HepG2 (cell line): Measurements from ENCODE around the gene ELP4. TPM values are rescaled to one million over a fixed set of nuclear protein-coding genes. Genes with fewer than 3 reads are reported as not detected.
A peak's percentile ranks its signal among the peaks of the same experiment; 100 is the strongest.

Experiments
- ATAC-seq: fragments of 200-7000 bp; cut with Tn5 transposase; 3 replicates; pipeline ENCODE4 v1.9.1; 2020; ENCODE audit warnings: mild to moderate bottlenecking, moderate library complexity
- BruUV-seq: library from RNA; stranded (reverse); fragments of 400-500 nt; replicated peaks from 2 replicates; lab custom pipeline; 2021; lab: Mats Ljungman, UMichigan
- CTCF ChIA-PET: fragments of 300-600 bp; formaldehyde crosslinking; extraction: SDS; loops from one replicate; lab custom pipeline; 2021; ENCODE audit warnings: low total read pairs, inconsistent platforms, low intra/inter-chr PET ratio; lab: Yijun Ruan, JAX
- POLR2A ChIA-PET: fragments of 350-600 bp; sonication (Branson Sonifier 250); formaldehyde crosslinking; loops from one replicate; lab custom pipeline; 2020; ENCODE audit warnings: antibody characterized with exemption, inconsistent platforms; lab: Yijun Ruan, JAX
- DNase-seq: peaks from one replicate; pipeline ENCODE4 v3.0.0-alpha.2; 2015; ENCODE audit warnings: low spot score
- FAIRE-seq: peaks from 3 replicates; lab custom pipeline; 2011; peaks lifted over from hg19 to GRCh38; lab: Jason Lieb, UNC
- H2AFZ ChIP-seq: one replicate; pipeline ENCODE4 v1.6.1; 2011; ENCODE audit warnings: low read length, inconsistent platforms
- H3K27ac ChIP-seq: fragments of 300-600 bp; 3 replicates; pipeline ENCODE4 v1.8.0; 2011; ENCODE audit warnings: mixed run types, mild to moderate bottlenecking, mixed read lengths, low read length, inconsistent platforms; ENCODE audit not compliant: insufficient read depth; ENCODE audit errors: extremely low read length
- H3K27me3 ChIP-seq, 2 experiments: fragments of 200-600 bp in 1 of 2; 2 replicates in 1 of 2; 3 replicates in 1 of 2; pipeline versions ENCODE4 v1.6.0 to v1.8.0; 2011; ENCODE audit warnings: low read length in 2 of 2, mild to moderate bottlenecking in 2 of 2, moderate library complexity in 2 of 2, inconsistent platforms in 1 of 2; ENCODE audit not compliant: insufficient read depth in 2 of 2, control insufficient read depth in 1 of 2
- H3K36me3 ChIP-seq, 2 experiments: fragments of 200-600 bp in 1 of 2; replicated peaks in 1 of 2; 2 replicates in 1 of 2; 3 replicates in 1 of 2; pipeline versions ENCODE4 v1.5.1 to v1.8.0; 2011; ENCODE audit warnings: low read length in 2 of 2, inconsistent platforms in 1 of 2; ENCODE audit not compliant: insufficient read depth in 2 of 2, control insufficient read depth in 1 of 2
- H3K4me1 ChIP-seq: 2 replicates; pipeline ENCODE4 v1.5.1; 2012; ENCODE audit warnings: low read length, inconsistent platforms; ENCODE audit not compliant: insufficient read depth
- H3K4me2 ChIP-seq: 2 replicates; pipeline ENCODE4 v1.6.0; 2011; ENCODE audit warnings: low read depth, low read length, inconsistent platforms
- H3K4me3 ChIP-seq, 3 experiments: fragments of 200-600 bp in 1 of 3; sonication (generic), shearing (Covaris generic) in 1 of 3; replicated peaks in 1 of 3; 2 replicates each; pipeline ENCODE4 v1.5.1; 2011 to 2016; ENCODE audit warnings: low read length in 3 of 3, inconsistent platforms in 2 of 3, low read depth in 2 of 3, mild to moderate bottlenecking in 2 of 3, control low read depth in 1 of 3, mixed read lengths in 1 of 3; ENCODE audit not compliant: insufficient read depth in 1 of 3
- H3K79me2 ChIP-seq: one replicate; pipeline ENCODE4 v1.6.1; 2011; ENCODE audit warnings: low read length, inconsistent platforms; ENCODE audit not compliant: insufficient read depth
- H3K9ac ChIP-seq: 2 replicates; pipeline ENCODE4 v1.6.0; 2011; ENCODE audit warnings: mild to moderate bottlenecking, low read depth, low read length, inconsistent platforms; ENCODE audit not compliant: insufficient read depth
- H3K9me3 ChIP-seq: 2 replicates; pipeline ENCODE4 v1.5.1; 2012; ENCODE audit warnings: mild to moderate bottlenecking, low read length
- H4K20me1 ChIP-seq: 2 replicates; pipeline ENCODE4 v1.6.0; 2011; ENCODE audit warnings: inconsistent platforms, mild to moderate bottlenecking, low read length, moderate library complexity; ENCODE audit not compliant: insufficient read depth
- AHR ChIP-seq: IDR thresholded peaks from 2 replicates; pipeline ENCODE4 v1.6.1; 2018; ENCODE audit warnings: missing genetic modification reagents, missing compliant biosample characterization
- DPF2 ChIP-seq: sonication (generic); formaldehyde crosslinking; IDR thresholded peaks from 2 replicates; pipeline ENCODE4 v1.4.0; 2020; ENCODE audit warnings: mild to moderate bottlenecking, low read depth, missing genetic modification reagents, borderline replicate concordance
- FOXO1 ChIP-seq: sonication (generic); formaldehyde crosslinking; IDR thresholded peaks from 2 replicates; pipeline ENCODE4 v1.4.0; 2020; ENCODE audit warnings: missing genetic modification reagents
- FOXO4 ChIP-seq: sonication (generic); formaldehyde crosslinking; conservative IDR thresholded peaks from 2 replicates; pipeline ENCODE4 v1.8.1; 2023; ENCODE audit warnings: missing genetic modification reagents
- HIVEP1 ChIP-seq: sonication (generic); formaldehyde crosslinking; IDR thresholded peaks from 2 replicates; pipeline ENCODE4 v1.4.0; 2020; ENCODE audit warnings: mild to moderate bottlenecking, missing genetic modification reagents
- JUN ChIP-seq: sonication (generic); formaldehyde crosslinking; IDR thresholded peaks from 2 replicates; pipeline ENCODE4 v1.4.0; 2020; ENCODE audit warnings: mild to moderate bottlenecking, missing genetic modification reagents
- MAFF ChIP-seq: IDR thresholded peaks from 2 replicates; pipeline ENCODE4 v1.6.1; 2011; ENCODE audit warnings: low read depth, low read length, improper control_type of control experiment
- MAFK ChIP-seq, 2 experiments: IDR thresholded peaks in 1 of 2; conservative IDR thresholded peaks in 1 of 2; 2 replicates each; pipeline ENCODE4 v1.6.1; 2011; ENCODE audit warnings: improper control_type of control experiment in 2 of 2, low read length in 2 of 2
- PBX2 ChIP-seq: IDR thresholded peaks from 2 replicates; pipeline ENCODE4 v1.6.1; 2016; ENCODE audit warnings: control low read depth
- PCBP2 ChIP-seq: fragments of 200-400 bp; formaldehyde crosslinking; optimal IDR thresholded peaks from 2 replicates; pipeline ENCODE3; 2018; ENCODE audit warnings: low read length, low read depth; ENCODE audit not compliant: poor library complexity, severe bottlenecking
- SMC3 ChIP-seq: IDR thresholded peaks from 2 replicates; pipeline ENCODE4 v1.6.1; 2011; ENCODE audit warnings: low read length, improper control_type of control experiment
- TAF1 ChIP-seq: sonication (generic); formaldehyde crosslinking; IDR thresholded peaks from 2 replicates; pipeline ENCODE4 v1.4.0; 2020; ENCODE audit warnings: missing genetic modification reagents
- ZMYM4 ChIP-seq: sonication (generic); formaldehyde crosslinking; IDR thresholded peaks from 2 replicates; pipeline ENCODE4 v1.8.1; 2023; ENCODE audit warnings: mild to moderate bottlenecking, missing genetic modification reagents
- ZNF232 ChIP-seq: sonication (generic); formaldehyde crosslinking; IDR thresholded peaks from 2 replicates; pipeline ENCODE4 v1.4.0; 2020; ENCODE audit warnings: missing genetic modification reagents, borderline replicate concordance
- ZNF367 ChIP-seq: sonication (generic); formaldehyde crosslinking; IDR thresholded peaks from 2 replicates; pipeline ENCODE4 v1.4.0; 2020; ENCODE audit warnings: missing genetic modification reagents, borderline replicate concordance
- ZNF558 ChIP-seq: sonication (generic); formaldehyde crosslinking; IDR thresholded peaks from 2 replicates; pipeline ENCODE4 v1.9.0; 2022; ENCODE audit warnings: mild to moderate bottlenecking, missing genetic modification reagents, borderline replicate concordance
- WGBS: methylation state at CpG from one replicate; pipeline ENCODE4 v1.1.6; 2017; ENCODE audit warnings: low lambda C conversion rate; 5-methylcytosine and 5-hydroxymethylcytosine counted together
- in situ Hi-C: cut with HindIII; loops from 2 replicates; pipeline ENCODE4 v1.10.0; 2017; ENCODE audit warnings: low pct_unique_long_range_greater_than_20kb; ENCODE audit not compliant: extremely low pct_ligation_motif_present
- intact Hi-C: fragments of 100-400 bp; cut with micrococcal nuclease; formaldehyde crosslinking; loops from one replicate; pipeline ENCODE4 v1.10.0; 2022; ENCODE audit not compliant: unreplicated experiment
- polyA plus RNA-seq, 8 experiments: library from polyadenylated mRNA; depleted of rRNA in 3 of 8; stranded (reverse) in 7 of 8; unstranded in 1 of 8; fragments of >200 nt; fragmentation: Illumina TruSeq in 4 of 8; extraction: Trizol in 4 of 8; gene quantifications; 2 replicates each; pipeline versions ENCODE4 v1.2.1 to v1.2.3, GENCODE V29; 2011 to 2016; ENCODE audit warnings: low read depth in 4 of 8, missing spikeins in 1 of 8, mixed read lengths in 1 of 8; ENCODE audit not compliant: insufficient read depth in 1 of 8
- total RNA-seq, 5 experiments: library from RNA; depleted of rRNA; stranded (reverse); fragments of >200 nt; fragmentation: Illumina TruSeq; extraction: Trizol; gene quantifications; 2 replicates each; pipeline ENCODE4 v1.2.3, GENCODE V29; 2016; ENCODE audit warnings: low read depth in 1 of 5

The ELP4 gene
- total and polyA plus RNA-seq, 2 of the 13 experiments (the other 11 are each of a cell fraction or from before 2014, with no cell fraction given) = 12.8 to 19.1 TPM

GRCh38 chr11:31649129-31649966 lies 139.8 kb downstream of the ELP4 start:
- Histone ChIP-seq H3K36me3 (no peaks in the 10 kb centered on the region; a peak in 1 of 5 replicates), H3K9me3 (no peaks in the 10 kb centered on the region), H3K27ac (no peak overlapping the region), H3K4me1 (no peaks in the 10 kb centered on the region), H3K27me3 (no peaks in the 10 kb centered on the region), H3K4me2 (no peak overlapping the region), H4K20me1 (no peaks in the 10 kb centered on the region), H3K79me2 (no peaks in the 10 kb centered on the region), H2AFZ (no peak overlapping the region), H3K9ac (no peak overlapping the region), H3K4me3 (no peak overlapping the region)
- TF ChIP-seq MAFF (peak; percentile 21; the same call in 1 of the 2 replicates), TAF1 (CRISPR knock-in tag) (no peak), MAFK (conservative IDR thresholded peaks at IDR 0.05 in 1 of 2, IDR thresholded peaks at IDR 0.05 in 1 of 2; ENCODE audit: low read length in 2 of 2) (peak; percentile 28 to 59; a peak in 2 of 4 replicates)
- FAIRE-seq (no peak), ATAC-seq (no peak), DNase-seq (no peak)
- CTCF ChIA-PET = no interaction called here
- WGBS = 90% methylated on average over 6 of the region's 6 CpGs
- POLR2A ChIA-PET = no interaction called here
- BruUV-seq = no TSS peak
- in situ Hi-C loops = loop anchor here (10.0 kb wide), 1 partner anchor 225 kb away; no protein-coding TSS in a partner anchor
- intact Hi-C loops = no loop called here

GRCh38 chr11:31651208-31651607 lies 141.6 kb downstream of the ELP4 start:
- CTCF ChIA-PET = no interaction called here

More at GRCh38 chr11:31651208-31651607, 141.6 kb downstream of the ELP4 start:
- H3K79me2 ChIP-seq = no peaks in the 10 kb centered on the region
- H3K4me1 ChIP-seq = no peaks in the 10 kb centered on the region
- no peaks in the 10 kb centered on the region for H3K9me3 ChIP-seq
- H3K27me3 ChIP-seq = no peaks in the 10 kb centered on the region
- POLR2A ChIA-PET = no interaction called here
- ATAC-seq (no peak), FAIRE-seq (no peak)
- H3K9ac ChIP-seq = no peak overlapping the region
- no TSS peak for BruUV-seq
- TF ChIP-seq ZNF232 (no peak), SMC3 (no peak), DPF2 (CRISPR knock-in tag) (no peak), FOXO1 (no peak), AHR (CRISPR knock-in tag) (no peak), FOXO4 (CRISPR knock-in tag) (no peak), MAFK (conservative IDR thresholded peaks at IDR 0.05 in 1 of 2, IDR thresholded peaks at IDR 0.05 in 1 of 2; ENCODE audit: low read length in 2 of 2) (no peak), JUN (CRISPR knock-in tag) (no peak), ZNF367 (CRISPR knock-in tag) (no peak), PCBP2 (no peak), ZMYM4 (CRISPR knock-in tag) (no peak), HIVEP1 (CRISPR knock-in tag) (no peak), ZNF558 (CRISPR knock-in tag) (no peak), PBX2 (CRISPR knock-in tag) (no peak)
- TF ChIP-seq, all 625 proteins: peak for 0
- no peak overlapping the region for H2AFZ ChIP-seq
- no peak overlapping the region for H3K4me2 ChIP-seq
- no peak for DNase-seq
- intact Hi-C loops = no loop called here
- H4K20me1 ChIP-seq = no peaks in the 10 kb centered on the region
- no peak overlapping the region for H3K4me3 ChIP-seq
- in situ Hi-C loops = no loop called here
- no peak overlapping the region for H3K27ac ChIP-seq
- H3K36me3 ChIP-seq = no peaks in the 10 kb centered on the region; a peak in 1 of 5 replicates
